Smooth muscle cell (in vitro differentiated cells): ENCODE data around the gene GRXCR2. TPM values are rescaled to one million over a fixed set of nuclear protein-coding genes. Genes with fewer than 3 reads are reported as not detected.

Experiments
- DNase-seq: peaks from one replicate; lab custom pipeline; 2025; ENCODE audit not compliant: unreplicated experiment; lab: John Stamatoyannopoulos, UW
- H2AFZ ChIP-seq: fragments of 200-600 bp; sonication (generic); 2 replicates; pipeline ENCODE4 v1.6.0; 2016; ENCODE audit warnings: antibody characterized with exemption, low read depth, mild to moderate bottlenecking
- H3F3A ChIP-seq: fragments of 200-600 bp; sonication (generic); 2 replicates; pipeline ENCODE4 v1.6.0; 2017; ENCODE audit warnings: antibody characterized with exemption, low read depth
- H3K27ac ChIP-seq: fragments of 200-600 bp; sonication (generic); 2 replicates; pipeline ENCODE4 v1.5.1; 2016; ENCODE audit warnings: low read depth, mild to moderate bottlenecking
- H3K27me3 ChIP-seq: fragments of 200-600 bp; sonication (generic); 2 replicates; pipeline ENCODE4 v1.6.1; 2016; ENCODE audit warnings: low read depth, mild to moderate bottlenecking
- H3K36me3 ChIP-seq: fragments of 200-600 bp; sonication (generic); 2 replicates; pipeline ENCODE4 v1.5.1; 2016; ENCODE audit warnings: low read depth
- H3K4me1 ChIP-seq: fragments of 200-600 bp; sonication (generic); 2 replicates; pipeline ENCODE4 v1.5.1; 2016; ENCODE audit warnings: low read depth
- H3K4me2 ChIP-seq: fragments of 200-600 bp; sonication (generic); 2 replicates; pipeline ENCODE4 v1.6.0; 2016; ENCODE audit warnings: mild to moderate bottlenecking
- H3K4me3 ChIP-seq: fragments of 200-600 bp; sonication (generic); 2 replicates; pipeline ENCODE4 v1.5.1; 2016; ENCODE audit warnings: mild to moderate bottlenecking
- H3K79me2 ChIP-seq: fragments of 200-600 bp; sonication (generic); 2 replicates; pipeline ENCODE4 v1.6.0; 2016; ENCODE audit warnings: low read depth, mild to moderate bottlenecking
- H3K9ac ChIP-seq: fragments of 200-600 bp; sonication (generic); 2 replicates; pipeline ENCODE4 v1.6.0; 2016; ENCODE audit warnings: low read depth
- H3K9me3 ChIP-seq: fragments of 200-600 bp; sonication (generic); replicated peaks from 2 replicates; pipeline ENCODE4 v1.5.1; 2016; ENCODE audit warnings: low read depth
- H4K20me1 ChIP-seq: fragments of 200-600 bp; sonication (generic); 2 replicates; pipeline ENCODE4 v1.6.0; 2016; ENCODE audit warnings: low read depth
- WGBS: methylation state at CpG from one replicate; pipeline ENCODE4 v1.1.7; 2016; ENCODE audit warnings: low lambda C conversion rate; 5-methylcytosine and 5-hydroxymethylcytosine counted together
- polyA plus RNA-seq: library from polyadenylated mRNA; unstranded; fragments of >200 nt; fragmentation: Nextera tagmentation; extraction: Ambion mirVana; gene quantifications from 2 replicates; pipeline ENCODE4 v1.2.1, GENCODE V29; 2016
- total RNA-seq: library from RNA; depleted of rRNA; stranded (reverse); fragments of >200 nt; gene quantifications from 2 replicates; pipeline ENCODE4 v1.2.3, GENCODE V29; 2014
- TF ChIP-seq, protein P1 (sequence below): fragments of 200-600 bp; sonication (generic); IDR thresholded peaks from 2 replicates; pipeline ENCODE4 v1.5.1; 2017; ENCODE audit warnings: borderline replicate concordance, mild to moderate bottlenecking, antibody characterized with exemption; ENCODE audit not compliant: insufficient read depth, poor library complexity, severe bottlenecking

GRXCR2 gene
- total and polyA plus RNA-seq, 2 experiments from 2014 or later, result not detected

DNA sequence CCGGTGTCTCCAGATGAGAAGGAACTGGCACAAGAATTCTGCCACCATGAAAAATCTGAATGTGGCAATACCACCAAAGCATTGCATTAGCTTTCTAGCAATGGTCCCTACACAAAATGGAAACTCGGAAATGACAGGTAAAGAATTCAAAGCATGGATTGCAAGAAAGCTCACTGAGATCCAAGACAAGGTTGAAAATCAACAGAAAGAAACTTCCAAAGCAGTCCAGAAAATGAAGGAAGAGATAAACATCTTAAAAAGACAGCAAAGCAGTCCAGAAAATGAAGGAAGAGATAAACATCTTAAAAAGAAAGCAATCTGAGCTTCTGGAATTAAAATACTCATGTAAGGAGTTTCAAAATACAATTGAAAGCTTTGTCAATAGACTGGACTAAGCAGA lies 16.8 kb upstream of the GRXCR2 start:
- Histone ChIP-seq H3K36me3 (no peaks in the 10 kb centered on the region), H3K4me3 (no peak overlapping the region), H3K79me2 (no peaks in the 10 kb centered on the region), H4K20me1 (no peaks in the 10 kb centered on the region), H3K4me1 (no peaks in the 10 kb centered on the region), H3F3A (no peaks in the 10 kb centered on the region), H3K9ac (no peak overlapping the region), H3K9me3 (no peaks in the 10 kb centered on the region), H2AFZ (no peak overlapping the region), H3K27ac (no peak overlapping the region), H3K4me2 (no peak overlapping the region), H3K27me3 (peaks cover 3% of the 10 kb centered on the region)
- DNase-seq, result no peak
- 86% methylated on average over 2 of the region's 2 CpGs for WGBS
- TF ChIP-seq, protein P1, sequence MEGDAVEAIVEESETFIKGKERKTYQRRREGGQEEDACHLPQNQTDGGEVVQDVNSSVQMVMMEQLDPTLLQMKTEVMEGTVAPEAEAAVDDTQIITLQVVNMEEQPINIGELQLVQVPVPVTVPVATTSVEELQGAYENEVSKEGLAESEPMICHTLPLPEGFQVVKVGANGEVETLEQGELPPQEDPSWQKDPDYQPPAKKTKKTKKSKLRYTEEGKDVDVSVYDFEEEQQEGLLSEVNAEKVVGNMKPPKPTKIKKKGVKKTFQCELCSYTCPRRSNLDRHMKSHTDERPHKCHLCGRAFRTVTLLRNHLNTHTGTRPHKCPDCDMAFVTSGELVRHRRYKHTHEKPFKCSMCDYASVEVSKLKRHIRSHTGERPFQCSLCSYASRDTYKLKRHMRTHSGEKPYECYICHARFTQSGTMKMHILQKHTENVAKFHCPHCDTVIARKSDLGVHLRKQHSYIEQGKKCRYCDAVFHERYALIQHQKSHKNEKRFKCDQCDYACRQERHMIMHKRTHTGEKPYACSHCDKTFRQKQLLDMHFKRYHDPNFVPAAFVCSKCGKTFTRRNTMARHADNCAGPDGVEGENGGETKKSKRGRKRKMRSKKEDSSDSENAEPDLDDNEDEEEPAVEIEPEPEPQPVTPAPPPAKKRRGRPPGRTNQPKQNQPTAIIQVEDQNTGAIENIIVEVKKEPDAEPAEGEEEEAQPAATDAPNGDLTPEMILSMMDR, result no peak

DNA sequence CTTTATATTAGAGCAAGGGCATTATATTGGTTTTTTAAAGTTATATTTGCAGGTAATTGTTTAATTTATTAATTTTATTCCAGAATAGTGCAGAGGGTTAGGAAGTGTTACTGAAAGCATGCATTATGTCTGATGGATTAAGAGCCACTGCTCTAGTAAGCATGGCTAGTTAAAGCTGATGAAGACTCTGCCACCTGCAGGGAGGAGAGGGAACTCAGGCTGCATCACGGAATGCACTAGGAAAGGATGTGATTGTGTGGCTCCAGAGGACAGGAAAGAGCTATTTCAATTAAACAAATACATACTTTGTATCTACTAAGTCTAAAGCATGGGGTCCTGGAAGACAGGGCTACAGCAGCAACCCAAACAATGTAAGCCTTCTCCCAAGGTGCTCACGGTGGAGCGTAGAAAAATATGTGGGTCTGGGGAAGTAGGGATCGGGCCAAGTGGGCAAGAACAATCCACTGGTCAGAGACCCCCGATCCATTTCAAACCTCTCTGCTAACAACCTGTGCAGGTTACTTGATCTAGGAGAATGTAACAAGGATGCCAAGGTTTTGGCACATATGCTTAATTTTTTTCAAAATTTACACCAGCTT lies 15.3 kb upstream of the GRXCR2 start:
- no peaks in the 10 kb centered on the region for H4K20me1 ChIP-seq
- H3K27me3 ChIP-seq, result peaks cover 3% of the 10 kb centered on the region
- H3K4me2 ChIP-seq, result no peak overlapping the region
- H3K4me1 ChIP-seq, result no peaks in the 10 kb centered on the region
- no peaks in the 10 kb centered on the region for H3K79me2 ChIP-seq
- no peak overlapping the region for H3K9ac ChIP-seq
- DNase-seq, result no peak
- no peaks in the 10 kb centered on the region for H3K36me3 ChIP-seq
- H3F3A ChIP-seq, result no peaks in the 10 kb centered on the region
- H2AFZ ChIP-seq, result no peak overlapping the region
- H3K9me3 ChIP-seq, result no peaks in the 10 kb centered on the region
- TF ChIP-seq, protein P1, result peak; percentile 64
- WGBS, result 58% methylated on average over 5 of the region's 5 CpGs
- H3K4me3 ChIP-seq, result no peak overlapping the region
- H3K27ac ChIP-seq, result no peak overlapping the region

DNA sequence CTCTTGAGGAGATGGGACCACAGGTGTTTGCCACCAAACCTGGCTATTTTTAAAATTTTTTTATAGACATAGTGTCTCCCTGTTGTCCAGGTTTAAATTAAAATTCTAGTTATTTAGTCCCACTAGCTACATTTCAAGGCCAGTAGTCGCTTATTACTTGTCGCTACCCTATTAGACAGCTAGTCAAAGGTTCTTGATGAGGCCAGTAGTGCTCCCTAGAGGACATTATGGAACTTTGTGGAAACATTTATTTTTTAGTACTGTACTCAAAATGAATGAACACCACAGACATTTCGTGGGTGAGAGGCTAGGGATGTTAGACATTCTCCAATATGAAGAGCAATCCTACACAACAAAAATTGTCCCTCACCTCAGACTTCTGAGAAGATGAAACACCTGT lies 14.4 kb upstream of the GRXCR2 start:
- no peaks in the 10 kb centered on the region for H4K20me1 ChIP-seq
- no peak overlapping the region for H3K27ac ChIP-seq
- H3K4me1 ChIP-seq, result no peaks in the 10 kb centered on the region
- H3F3A ChIP-seq, result no peaks in the 10 kb centered on the region
- H3K9me3 ChIP-seq, result no peaks in the 10 kb centered on the region
- TF ChIP-seq, protein P1, result no peak
- no peaks in the 10 kb centered on the region for H3K36me3 ChIP-seq
- H3K9ac ChIP-seq, result no peak overlapping the region
- H3K79me2 ChIP-seq, result no peaks in the 10 kb centered on the region
- H3K27me3 ChIP-seq, result peaks cover 3% of the 10 kb centered on the region
- DNase-seq, result no peak
- WGBS, result 86% methylated on average over 3 of the region's 3 CpGs
- H2AFZ ChIP-seq, result no peak overlapping the region
- no peak overlapping the region for H3K4me3 ChIP-seq
- no peak overlapping the region for H3K4me2 ChIP-seq

DNA sequence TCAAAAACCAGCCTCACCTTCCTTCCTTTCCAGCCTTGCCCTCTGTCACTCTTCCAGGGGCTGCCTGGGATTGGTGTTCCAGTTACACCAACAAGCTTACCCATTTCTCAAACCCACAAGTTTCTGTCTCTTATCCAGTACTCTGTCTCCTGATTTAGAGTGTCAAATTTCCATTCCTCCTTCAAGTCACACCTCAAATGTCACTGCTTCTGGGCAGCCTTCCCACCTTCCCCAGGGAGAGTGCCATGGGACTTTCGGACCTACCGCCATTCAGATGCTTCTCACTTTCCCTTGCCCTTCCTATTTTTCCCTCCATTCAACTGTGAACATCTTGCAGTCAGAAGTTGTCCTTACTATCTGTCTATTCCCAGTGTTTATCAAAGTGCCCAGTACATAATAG lies 2.0 kb upstream of the GRXCR2 start:
- H3K79me2 ChIP-seq, result no peaks in the 10 kb centered on the region
- TF ChIP-seq, protein P1, result no peak
- no peak overlapping the region for H3K27ac ChIP-seq
- 89% methylated on average over 2 of the region's 2 CpGs for WGBS
- DNase-seq, result no peak
- no peak overlapping the region for H3K4me3 ChIP-seq
- H3K9ac ChIP-seq, result no peak overlapping the region
- no peak overlapping the region for H3K4me2 ChIP-seq
- no peaks in the 10 kb centered on the region for H3K9me3 ChIP-seq
- H3F3A ChIP-seq, result no peaks in the 10 kb centered on the region
- peaks cover 8% of the 10 kb centered on the region for H3K27me3 ChIP-seq
- no peak overlapping the region for H2AFZ ChIP-seq
- no peaks in the 10 kb centered on the region for H3K36me3 ChIP-seq
- H3K4me1 ChIP-seq, result no peaks in the 10 kb centered on the region
- H4K20me1 ChIP-seq, result no peaks in the 10 kb centered on the region
